GM13976 (cell line): Measurements from ENCODE around the gene SEMA5B.

Experiments
- DNase-seq: peaks from one replicate; pipeline ENCODE4 v3.0.0; 2012; ENCODE audit warnings: low spot score
- in situ Hi-C: fragments of 300-500 bp; cut with MboI; formaldehyde crosslinking; loops from one replicate; pipeline ENCODE4 v1.12.0; 2022; ENCODE audit warnings: low sequenced_read_pairs, mixed read lengths, inconsistent platforms; ENCODE audit not compliant: unreplicated experiment
- TF ChIP-seq, protein P1 (sequence below): IDR thresholded peaks from 2 replicates; pipeline ENCODE4 v1.5.1; 2012; ENCODE audit warnings: borderline replicate concordance, mild to moderate bottlenecking; ENCODE audit not compliant: insufficient read depth; ENCODE audit errors: extremely low read depth, missing control alignments, control extremely low read depth

SEMA5B gene

DNA sequence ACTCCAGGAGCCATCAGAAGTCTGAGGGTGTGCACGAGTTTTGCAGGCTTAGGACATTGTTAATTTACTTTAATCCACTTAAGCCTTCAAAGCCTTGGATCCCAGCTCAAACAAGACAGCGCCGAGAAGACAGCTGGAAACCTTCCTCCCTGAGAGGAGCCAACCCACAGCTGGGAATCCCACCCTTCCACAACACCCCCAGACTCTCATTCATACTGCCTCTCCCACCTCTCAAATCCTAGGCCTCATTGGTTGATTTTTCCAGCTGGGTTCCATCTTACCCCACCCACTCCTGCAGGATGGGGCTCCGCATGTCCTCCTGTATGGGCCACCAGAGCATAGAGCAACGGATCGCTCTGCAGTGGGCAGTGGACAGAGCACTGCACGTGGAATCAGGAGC lies 80.4 kb downstream of the SEMA5B start:
- no peak for DNase-seq
- TF ChIP-seq, protein P1, sequence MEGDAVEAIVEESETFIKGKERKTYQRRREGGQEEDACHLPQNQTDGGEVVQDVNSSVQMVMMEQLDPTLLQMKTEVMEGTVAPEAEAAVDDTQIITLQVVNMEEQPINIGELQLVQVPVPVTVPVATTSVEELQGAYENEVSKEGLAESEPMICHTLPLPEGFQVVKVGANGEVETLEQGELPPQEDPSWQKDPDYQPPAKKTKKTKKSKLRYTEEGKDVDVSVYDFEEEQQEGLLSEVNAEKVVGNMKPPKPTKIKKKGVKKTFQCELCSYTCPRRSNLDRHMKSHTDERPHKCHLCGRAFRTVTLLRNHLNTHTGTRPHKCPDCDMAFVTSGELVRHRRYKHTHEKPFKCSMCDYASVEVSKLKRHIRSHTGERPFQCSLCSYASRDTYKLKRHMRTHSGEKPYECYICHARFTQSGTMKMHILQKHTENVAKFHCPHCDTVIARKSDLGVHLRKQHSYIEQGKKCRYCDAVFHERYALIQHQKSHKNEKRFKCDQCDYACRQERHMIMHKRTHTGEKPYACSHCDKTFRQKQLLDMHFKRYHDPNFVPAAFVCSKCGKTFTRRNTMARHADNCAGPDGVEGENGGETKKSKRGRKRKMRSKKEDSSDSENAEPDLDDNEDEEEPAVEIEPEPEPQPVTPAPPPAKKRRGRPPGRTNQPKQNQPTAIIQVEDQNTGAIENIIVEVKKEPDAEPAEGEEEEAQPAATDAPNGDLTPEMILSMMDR = no peak
- in situ Hi-C loops = no loop called here

DNA sequence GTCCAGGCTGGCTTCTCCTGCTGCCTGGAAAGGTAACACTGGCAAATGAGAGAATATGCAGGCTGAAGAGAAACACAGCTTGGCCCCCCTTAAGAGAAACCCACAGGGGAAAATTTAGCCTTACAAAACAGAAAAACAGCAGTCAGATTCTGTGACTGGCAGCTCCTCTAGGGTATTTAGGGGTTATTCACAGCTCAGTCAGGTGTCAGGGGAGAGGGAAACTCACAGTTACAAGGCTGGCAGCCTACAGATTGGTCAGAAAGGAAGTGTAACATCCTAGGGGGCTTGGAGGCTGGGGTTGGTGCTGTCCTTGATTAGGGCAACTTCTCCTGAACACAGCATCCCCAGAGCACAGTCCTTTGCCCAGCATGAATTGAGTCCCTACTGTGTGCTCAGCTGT lies 81.4 kb downstream of the SEMA5B start:
- no peak for DNase-seq
- in situ Hi-C loops = no loop called here
- TF ChIP-seq, protein P1 = no peak

DNA sequence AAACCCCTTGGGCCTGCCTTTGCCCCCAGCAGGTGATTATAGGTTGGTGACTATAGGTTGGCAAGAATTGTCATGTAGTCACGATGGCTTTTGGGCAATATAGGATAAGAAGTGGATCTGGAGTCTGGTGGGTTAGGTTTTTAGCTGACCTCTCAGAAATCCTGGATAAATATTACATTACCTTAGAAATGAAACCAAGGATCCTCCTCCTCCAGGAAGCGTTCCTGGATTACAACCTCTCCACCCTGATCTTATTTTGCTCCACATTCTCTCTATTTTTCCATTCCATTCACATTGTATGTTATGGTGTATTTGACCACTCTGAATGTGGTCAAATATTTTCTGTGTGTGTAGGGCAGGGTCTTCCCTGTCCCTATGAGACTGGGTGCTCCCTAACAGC lies 82.3 kb downstream of the SEMA5B start:
- TF ChIP-seq, protein P1 = no peak
- in situ Hi-C loops = no loop called here
- DNase-seq = no peak

DNA sequence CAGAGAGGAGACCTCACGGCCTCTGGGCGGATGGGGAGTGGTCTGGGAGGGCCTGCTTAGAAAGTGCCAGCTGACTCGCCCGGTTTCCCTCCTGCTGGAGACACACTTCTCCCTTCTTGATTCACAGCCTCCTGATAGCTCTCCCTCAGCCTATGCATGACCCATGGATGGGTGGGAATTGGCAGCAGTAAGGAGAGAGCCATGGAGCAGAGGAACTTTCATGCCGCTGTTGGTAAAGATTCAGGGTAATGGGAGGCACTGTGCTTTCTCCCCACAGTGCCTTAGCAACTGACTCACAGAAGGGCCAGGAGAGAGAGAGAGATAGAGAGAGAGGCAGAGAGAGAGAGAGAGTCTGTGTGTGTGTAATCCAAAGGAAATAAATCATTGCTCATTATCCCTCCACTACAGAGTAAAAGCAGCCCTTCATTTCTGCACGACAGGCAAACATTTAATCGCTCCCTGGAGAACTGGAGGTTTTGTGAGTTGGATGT lies 82.8 kb downstream of the SEMA5B start:
- TF ChIP-seq, protein P1 = no peak
- DNase-seq = no peak
- in situ Hi-C loops = no loop called here

GRCh38 chr3:122943828-122944190 lies 83.8 kb downstream of the SEMA5B start:
- DNase-seq = no peak
- TF ChIP-seq, protein P1 = no peak
- in situ Hi-C loops = no loop called here

DNA sequence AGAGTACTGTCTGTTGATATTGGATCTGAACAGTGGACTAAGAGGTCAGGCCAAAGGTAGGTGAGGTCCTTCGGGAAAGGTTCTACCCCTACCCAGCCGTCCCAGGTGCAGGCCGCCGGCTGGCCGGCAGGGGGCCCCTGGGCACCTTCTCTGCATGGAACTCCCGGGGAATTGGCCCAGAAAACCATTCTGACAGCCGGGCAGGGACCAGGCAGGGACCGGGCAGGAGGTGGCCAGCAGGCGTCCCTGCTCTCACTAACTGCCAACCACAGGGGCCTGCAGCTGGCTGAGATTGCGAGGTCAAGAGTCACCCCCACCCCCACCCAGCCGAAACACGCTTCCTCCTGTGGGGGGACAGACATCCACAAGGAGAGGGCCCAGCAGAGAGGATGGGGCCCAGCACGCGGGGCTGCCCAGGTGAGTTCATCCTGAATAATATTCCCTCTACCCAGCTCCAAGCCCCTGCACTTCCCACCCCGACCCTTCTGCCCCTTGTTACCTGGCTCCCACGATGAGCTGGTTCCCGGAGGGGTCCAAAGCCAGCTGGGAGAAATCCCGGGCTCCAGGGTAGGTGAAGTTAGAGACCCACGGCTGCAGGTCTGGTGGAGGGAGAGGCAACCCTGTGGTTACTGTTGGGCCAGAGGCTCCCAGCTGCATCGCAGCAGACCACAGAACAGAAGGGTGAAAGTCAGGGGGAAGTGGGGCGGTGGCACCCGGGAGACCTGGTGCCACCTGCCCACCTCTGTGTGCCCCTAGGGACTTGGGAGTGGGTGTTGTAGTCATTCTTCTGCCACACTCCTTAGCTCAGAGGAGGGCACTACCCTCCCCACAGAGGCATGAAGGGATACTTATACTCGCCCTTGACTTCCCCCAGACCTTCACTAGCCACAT lies 84.4 kb downstream of the SEMA5B start:
- peak; percentile 83 for DNase-seq
- TF ChIP-seq, protein P1 = peak; percentile 74
- in situ Hi-C loops = no loop called here

DNA sequence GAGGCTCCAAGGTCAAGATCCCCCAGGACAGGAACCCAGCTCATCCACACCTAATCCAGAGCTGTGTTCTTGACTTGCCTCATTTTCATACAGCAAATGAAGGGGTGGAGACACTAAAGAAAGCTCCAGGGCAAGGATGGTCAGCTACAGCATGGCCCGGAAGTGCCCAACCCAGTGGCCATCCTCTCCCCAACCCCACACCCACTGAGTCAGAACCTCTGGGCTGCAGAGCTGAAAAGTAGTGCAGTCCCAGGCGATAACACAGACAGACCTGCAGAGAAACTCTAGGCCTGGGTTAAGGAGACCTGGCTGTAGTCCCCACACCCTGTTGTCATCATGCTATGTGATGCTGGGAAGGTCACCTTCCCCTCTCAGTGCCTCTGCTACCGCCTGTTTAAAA lies 85.3 kb downstream of the SEMA5B start:
- TF ChIP-seq, protein P1 = no peak
- DNase-seq = no peak

More for the DNA sequence above, 85.3 kb downstream of the SEMA5B start:
- in situ Hi-C loops = no loop called here
